Measurements from ENCODE around the gene SLC50A1.
"Not testable (repeated sequence)": the region's sequence is repeated elsewhere in the genome, so short reads cannot be mapped to it uniquely, and the experiment has no call there.

Gene SLC50A1

DNA sequence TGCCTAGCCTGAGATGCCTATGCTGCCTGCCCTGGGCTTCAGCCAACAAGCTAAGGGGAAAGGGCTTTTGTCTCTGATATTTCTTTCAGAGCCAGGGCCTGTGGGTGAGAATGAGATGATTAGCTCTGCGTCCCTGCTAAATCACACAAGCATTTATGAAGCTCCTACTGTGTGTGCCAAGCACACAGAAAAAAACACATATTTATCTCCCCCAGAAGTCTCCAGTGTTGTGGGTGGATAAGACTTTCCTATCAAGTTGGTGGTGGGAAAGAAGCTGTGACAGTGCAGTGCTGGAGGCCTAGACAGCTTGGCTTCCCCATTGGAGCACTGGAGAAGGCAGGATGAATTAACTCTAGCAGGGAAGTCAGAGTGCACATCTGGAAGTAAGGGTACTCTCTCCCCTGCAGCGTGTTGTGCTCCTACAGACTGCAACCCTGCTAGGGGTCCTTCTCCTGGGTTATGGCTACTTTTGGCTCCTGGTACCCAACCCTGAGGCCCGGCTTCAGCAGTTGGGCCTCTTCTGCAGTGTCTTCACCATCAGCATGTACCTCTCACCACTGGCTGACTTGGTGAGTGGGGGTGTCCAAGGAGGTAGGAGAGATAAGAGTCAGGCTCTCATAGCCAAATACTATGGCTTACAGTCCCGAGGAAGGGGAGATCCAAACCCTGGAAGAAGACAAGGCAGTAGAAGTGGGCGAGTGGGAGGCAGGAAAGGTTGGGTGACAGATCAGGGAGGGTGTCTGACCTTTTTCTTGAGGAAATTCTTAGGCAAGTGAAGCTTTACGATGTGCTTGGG lies 1.7 kb downstream of the SLC50A1 start:
- no peak for DNase-seq

DNA sequence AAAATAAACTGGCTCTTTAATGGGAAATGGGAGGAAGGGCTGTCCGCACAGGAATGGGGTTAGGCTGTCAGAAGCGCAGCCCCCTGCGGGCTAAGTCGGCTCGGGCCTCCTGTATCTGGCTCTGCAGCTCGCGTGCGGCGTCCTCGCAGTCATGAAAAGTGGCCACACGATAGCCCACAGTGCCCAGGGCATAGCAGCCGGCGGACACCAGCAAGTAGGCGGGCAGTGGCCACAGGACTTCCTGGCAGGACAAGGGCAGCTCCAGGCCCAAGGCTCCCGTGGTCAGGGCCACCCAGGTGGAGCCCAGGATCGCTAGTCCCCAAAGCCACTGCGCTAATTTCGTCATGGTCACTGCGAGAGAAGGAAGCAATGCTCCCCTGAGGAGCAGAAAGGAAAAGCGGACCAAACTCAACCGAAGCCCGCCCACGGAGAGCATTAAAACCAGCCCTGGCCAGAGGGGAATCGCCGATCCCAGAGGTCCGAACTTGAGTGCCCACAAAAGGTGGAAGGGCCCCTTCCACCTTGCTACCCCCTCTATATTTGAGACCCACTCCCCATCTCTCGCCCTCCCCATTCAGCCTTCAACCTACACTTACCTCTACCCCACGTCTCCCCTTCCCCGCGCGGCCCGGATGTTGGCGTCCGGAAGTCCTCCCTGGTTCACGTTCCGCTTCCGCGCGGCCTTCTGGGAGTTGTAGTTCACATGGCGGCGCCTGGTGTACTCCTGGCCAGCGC lies 4.4 kb downstream of the SLC50A1 start, which contains the start of gene DPM3:
Gene DPM3, minus strand, starts transcription at position 637 of the 735 bp plus-strand sequence. Its CDS starts 291 bp downstream, at position 346.
- DNase-seq, result peak; percentile 87

DNA sequence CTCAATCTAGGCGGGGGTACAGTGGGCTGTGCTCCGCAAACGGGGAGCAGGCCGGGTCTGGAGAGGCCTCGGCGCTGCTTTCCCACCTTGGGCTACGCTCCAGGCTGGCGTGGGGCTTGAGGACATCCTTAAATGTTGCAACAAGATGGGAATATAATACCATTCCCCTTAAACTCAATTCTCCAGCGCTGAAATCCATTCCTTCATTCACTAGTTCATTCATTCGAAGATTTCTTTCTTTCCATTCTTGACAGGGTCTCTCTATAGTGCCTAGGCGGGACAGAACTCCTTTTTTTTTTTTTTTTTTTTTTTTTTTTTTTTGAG lies 4.9 kb downstream of the SLC50A1 start:
- no peak for DNase-seq

DNA sequence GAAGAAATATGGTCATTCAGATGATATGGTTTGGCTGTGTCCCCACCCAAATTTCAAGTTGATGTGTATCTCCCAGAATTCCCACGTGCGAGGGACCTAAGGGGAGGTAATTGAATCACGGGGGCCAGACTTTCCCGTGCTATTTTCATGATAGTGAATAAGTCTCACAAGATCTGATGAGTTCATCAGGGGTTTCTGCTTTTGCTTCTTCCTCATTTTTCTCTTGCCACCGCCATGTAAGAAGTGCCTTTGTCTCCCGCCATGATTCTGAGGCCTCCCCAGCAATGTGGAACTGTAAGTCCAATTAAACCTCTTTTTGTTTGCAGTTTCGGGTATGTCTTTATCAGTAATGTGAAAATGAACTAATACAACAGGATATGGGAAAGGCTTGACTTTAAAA lies 6.1 kb downstream of the SLC50A1 start:
- DNase-seq, result no peak

DNA sequence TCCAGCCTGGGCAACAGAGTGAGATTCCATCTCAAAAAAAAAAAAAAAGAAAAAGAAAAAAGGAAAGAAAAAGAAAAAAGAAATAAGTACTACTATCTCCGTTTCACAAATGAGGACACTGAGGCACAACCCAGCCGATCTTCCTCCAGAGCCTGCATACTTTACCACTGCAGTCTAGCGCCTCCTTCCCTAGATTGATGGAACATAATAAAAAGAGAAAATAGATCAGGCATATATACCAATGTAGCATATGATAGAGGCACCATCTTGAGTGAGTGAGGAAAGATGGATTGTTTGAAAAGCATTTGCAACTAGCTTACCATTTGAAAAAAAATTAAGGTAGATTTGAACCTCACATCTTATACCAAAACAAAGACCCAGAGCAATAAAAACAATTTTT lies 9.8 kb downstream of the SLC50A1 start:
- no peak for DNase-seq

- DNase-seq, result not testable (repeated sequence)
These were observed 20.5 kb downstream of the SLC50A1 start for GRCh38 chr1:155155996-155156643.

DNA sequence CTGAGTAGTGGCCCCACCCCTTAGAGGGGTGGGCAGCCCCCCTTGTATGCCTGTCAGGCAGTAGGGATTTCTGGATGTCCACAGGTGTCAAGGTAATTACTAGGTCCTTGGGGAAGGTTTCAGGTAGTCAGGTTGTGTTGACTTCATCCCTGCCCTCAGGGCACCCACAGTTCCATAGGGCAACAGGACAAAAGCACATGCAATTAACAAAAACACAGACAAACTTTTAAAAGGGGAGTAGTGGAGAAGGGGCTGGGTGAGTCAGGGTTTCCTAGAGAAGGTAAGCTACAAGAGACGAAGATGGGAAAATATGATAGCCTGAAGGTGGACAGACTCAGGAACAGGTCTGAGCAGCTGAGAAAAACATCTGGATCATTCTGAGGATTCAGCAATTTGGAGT lies 23.3 kb downstream of the SLC50A1 start:
- no peak for DNase-seq

GRCh38 chr1:155160128-155160527 lies 24.5 kb downstream of the SLC50A1 start:
- no peak for DNase-seq

DNA sequence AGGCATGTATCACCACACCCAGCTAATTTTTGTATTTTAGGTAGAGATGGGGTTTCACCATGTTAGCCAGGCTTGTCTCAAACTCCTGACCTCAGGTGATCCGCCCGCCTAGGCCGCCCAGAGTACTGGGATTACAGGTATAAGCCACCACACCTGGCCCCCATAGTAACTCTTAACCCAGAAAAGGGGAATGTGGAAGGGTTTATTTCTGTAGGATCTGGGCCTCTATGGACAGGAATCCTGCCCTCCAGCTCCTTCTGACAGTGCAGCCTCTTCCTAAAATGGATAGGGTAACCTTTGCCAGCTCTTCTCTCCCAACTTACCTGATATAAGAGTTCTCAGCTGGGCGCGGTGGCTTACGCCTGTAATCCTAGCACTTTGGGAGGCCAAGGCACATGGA lies 27.0 kb downstream of the SLC50A1 start:
- DNase-seq, result not testable (repeated sequence)

DNA sequence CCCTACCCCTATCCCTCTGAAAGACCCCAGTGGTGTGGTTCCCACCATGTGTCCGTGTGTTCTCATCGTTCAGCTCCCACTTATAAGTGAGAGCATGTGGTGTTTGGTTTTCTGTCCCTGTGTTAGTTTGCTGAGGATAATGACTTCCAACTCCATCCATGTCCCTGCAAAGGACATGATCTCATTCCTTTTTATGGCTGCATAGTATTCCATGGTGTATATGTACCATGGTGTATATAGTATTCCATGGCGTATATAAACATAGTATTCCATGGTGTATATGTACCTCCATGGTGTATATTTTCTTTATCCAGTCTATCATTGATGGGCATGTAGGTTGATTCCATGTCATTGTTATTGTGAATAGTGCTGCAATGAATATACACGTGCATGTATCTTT lies 28.1 kb downstream of the SLC50A1 start:
- DNase-seq, result not testable (repeated sequence)

DNA sequence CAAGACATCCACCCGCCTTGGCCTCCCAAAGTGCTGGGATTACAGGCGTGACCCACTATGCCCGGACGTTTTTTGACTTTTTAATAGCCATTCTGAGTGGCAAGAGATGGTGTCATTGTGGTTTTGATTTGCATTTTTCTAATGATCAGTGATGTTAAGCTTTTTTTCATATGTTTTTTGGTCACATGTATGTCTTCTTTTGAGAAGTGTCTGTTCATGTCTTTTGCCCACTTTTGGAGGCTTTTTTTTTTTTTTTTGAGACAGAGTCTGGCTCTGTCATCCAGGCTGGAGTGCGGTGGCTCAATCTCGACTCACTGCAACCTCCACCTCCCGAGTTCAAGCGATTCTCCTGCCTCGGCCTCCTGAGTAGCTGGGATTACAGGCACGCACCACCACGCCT lies 29.0 kb downstream of the SLC50A1 start:
- not testable (repeated sequence) for DNase-seq

- no peak for DNase-seq
These were observed 30.4 kb downstream of the SLC50A1 start for GRCh38 chr1:155166051-155166470.

DNA sequence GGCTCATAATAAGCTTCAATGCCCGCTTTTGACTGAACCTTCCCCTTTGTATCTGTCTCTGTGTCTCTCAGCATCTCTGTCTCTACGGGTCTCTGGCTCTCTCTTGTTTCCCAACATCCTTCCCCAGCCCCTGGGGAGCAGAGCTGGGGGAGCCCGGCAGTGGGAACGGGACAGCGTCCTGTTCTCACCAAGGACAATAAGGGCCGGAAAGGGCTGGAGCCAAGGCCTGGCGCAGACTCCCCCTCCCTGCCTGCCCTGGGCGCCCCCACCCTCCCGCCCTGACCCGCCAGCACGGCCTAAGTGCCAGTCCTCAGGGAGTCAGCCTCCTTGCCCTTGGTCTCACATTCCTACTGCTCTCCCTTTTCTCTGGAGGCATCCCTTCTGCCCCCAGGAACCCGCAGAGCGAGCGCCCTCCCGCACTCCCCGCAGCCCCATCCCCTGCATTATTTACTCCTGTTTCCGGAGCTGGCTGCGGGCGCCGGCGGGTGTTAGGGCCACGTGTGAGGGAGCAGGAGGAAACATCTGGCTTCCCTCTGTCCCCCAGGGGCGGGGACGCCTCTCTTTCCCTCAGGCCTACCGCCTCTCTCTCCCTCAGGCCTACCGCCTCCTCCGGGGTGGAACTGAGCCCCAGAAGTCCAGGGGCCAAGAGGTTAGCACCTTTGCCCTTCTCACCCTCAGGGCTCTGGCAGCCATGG lies 31.0 kb downstream of the SLC50A1 start:
- no peak for DNase-seq

DNA sequence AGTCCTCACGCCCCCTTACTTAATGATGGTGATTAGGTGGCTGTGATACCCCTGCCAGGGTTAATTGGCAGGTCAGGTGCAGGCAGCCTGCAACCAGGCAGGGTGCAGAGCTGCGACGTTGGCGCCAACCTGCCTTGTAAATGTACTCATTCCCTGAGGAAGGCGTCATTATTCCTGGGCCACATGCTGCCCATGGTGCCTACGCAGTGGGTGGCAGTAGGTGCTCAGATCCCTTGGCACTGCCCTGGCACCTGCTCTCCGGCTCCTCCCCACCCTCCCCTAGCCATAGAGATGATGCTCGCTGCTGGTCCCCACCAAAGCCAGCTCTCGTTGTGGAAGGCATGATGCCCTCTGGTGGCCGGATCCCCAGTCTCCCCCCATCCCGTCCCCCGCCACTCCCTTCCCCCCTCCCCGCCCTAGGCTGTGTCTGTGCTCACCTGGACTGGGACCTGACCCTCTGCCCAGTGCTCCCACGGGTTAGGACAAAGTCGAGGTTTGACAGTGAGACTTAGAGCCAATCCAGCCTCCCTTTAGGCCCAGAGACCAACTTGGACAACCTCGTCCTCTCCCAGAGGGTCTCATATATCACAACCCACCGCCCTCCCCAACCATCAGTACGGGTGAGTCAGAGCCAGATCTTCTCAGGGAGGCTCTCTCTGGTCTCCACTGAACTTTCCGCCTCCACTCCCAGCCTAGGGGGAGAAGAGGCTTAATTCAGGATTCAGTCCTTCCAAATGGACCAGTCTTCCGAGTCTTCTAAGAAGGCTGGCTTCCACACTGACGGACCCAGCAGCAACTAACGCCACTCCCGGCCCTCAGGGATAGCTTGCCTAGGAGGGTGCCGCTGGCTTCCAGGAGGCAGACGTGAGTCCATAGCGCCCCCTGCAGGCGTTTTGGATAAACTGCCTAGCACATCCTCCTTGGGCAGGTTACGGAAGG lies 31.8 kb downstream of the SLC50A1 start:
- DNase-seq, result peak; percentile 84

GRCh38 chr1:155168105-155168445 lies 32.4 kb downstream of the SLC50A1 start:
- DNase-seq, result not testable (repeated sequence)

DNA sequence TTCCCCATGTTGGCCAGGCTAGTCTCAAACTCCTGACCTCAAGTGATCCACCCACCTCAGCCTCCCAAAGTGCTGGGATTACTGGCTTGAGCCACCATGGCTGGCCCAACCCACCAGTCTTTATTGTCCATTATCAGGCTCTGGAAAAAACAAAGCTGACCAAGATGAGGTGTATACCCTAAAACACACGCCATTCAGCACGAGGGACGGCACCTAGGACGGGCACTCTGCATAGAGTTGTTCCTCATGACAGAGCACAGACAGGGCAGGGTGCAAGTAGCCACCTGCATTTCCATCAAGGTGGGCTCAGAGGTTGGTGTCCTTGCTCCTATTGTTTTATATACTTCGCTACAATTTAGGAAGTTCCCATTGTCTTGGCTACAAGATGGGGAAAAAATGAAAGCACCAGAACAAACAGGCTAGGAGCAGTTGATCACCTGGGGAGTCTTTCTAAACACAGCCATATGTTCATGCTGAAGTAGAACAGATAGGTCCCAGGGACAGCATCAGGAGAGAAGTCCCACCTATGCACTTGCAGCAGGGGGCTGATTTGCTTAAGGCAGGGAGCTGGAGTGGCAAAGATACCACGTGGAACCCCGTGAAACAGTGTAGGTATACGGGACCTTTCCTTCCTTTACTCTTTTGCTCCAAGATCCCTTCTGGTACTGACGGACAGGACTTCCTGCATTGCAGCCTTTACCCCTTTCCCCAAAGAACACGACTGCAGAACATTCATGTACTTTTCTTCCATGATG lies 33.0 kb downstream of the SLC50A1 start:
- no peak for DNase-seq

DNA sequence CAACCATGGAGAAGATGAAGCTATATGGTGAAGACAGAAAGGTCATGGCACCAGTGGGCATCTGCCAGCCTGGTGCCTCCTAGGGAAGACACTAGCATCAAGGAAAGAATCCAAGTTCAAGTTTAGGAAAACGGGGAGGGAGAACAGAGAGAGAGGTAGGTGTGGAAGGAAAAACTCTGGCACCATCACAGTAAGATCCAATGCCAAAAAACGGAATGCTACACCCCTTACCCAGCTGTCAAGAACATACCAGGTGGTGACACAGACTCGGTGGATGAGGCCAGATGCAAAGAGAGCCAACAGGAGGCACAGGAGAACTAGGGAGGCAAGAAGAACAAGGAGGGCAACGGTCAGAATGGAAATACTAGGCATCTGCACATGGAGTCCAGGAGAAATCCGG lies 33.9 kb downstream of the SLC50A1 start:
- DNase-seq, result no peak

DNA sequence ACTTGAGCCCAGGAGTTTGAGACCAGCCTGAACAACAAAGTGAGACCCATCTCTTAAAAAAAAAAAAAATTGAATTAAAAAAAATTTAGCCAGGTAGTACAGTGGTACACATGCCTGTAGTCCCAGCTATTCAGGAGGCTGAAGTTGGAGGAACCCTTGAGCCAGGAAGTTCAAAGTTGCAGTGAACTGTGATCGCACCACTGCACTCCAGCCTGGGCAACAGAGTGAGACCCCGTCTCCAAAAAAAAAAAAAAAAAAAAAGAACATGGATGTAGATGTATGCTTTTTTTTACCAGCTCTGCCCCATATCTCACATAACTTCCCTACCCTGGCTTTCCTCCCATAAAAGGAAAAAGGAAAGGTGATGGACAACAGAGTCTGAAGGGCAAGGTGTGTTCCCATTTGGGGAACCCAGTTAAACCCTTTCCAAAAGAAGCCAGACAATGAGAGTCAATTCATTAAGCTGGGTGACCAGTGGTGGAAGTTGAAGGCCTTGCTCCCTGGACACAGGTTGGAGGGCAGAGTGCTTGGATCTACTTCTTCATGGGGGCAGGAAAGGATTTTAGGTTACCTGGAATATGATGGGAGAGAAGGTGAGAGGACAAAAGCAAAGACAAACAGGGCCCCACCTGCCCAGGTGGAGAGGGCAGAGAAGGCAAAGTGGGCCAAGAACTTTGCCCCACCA lies 34.6 kb downstream of the SLC50A1 start:
- no peak for DNase-seq

- no peak for DNase-seq
These were observed 35.2 kb downstream of the SLC50A1 start for GRCh38 chr1:155170806-155171205.

DNA sequence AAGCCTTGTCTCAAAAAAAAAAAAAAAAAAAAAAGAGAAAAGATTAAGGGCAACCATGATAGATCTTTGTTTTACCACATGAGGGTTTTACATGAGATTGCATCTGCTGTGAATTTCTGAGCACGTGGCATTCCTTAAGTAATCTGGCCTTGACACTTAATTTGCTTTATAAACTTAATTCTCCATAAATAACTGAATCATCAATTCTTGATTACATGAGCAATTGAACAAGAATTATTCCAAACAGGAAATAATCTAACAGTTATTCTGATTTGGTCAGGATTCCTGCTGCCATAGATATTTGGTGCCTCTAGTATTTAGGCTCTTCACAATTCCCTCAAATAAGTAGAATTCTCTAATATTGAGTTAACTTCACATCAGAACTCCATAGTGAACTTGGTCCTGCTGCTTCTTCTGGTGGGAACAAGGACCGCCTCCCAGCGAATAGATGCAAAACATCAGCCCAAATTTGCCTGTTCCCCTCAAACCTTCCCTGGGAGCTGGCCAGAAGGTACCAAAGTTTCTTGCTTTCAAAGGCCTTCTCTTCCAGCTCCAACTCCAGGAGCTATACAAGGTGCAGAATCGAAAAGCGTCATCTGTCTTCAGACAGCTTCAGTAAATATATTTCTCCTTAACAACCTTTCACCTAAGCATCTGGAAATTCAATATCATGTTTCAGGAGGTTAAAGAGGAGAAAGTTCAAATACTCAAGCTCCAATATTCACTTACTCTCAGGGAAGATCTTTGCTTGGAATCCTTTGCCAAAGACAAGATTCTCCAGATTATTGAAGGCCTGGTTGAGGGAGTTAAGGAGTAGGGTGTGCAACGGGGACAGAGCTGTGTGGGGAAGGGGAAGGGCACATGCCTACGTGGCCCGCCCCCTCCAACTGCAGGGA lies 36.4 kb downstream of the SLC50A1 start:
- DNase-seq, result no peak

Measured in CD4-positive, alpha-beta T cell treated with Interleukin-15 for 1 hour (primary cell).